Epithelial cell of proximal tubule (primary cell): ENCODE results near the gene EPHB1. TPM values are rescaled to one million over a fixed set of nuclear protein-coding genes. Genes with fewer than 3 reads are reported as not detected.
"Not testable (repeated sequence)": the region's sequence is repeated elsewhere in the genome, so short reads cannot be mapped to it uniquely, and the experiment has no call there.

ENCODE experiments used
- DNase-seq: peaks from one replicate; pipeline ENCODE4 v3.0.0-alpha.2; 2011; ENCODE audit warnings: low read depth
- H3K4me3 ChIP-seq: 2 replicates; pipeline ENCODE4 v1.5.1; 2011; ENCODE audit warnings: low read depth, mild to moderate bottlenecking, low read length
- total RNA-seq: library from RNA; depleted of rRNA; stranded (reverse); fragments of >200 nt; gene quantifications from 2 replicates; pipeline ENCODE4 v1.2.3, GENCODE V29; 2015
- TF ChIP-seq, protein P1 (sequence below): conservative IDR thresholded peaks from 2 replicates; pipeline ENCODE4 v1.5.1; 2012; ENCODE audit warnings: low read depth, mild to moderate bottlenecking, low read length

EPHB1 gene
- total RNA-seq, 1 donor from 2014 or later = 1.6 TPM

DNA sequence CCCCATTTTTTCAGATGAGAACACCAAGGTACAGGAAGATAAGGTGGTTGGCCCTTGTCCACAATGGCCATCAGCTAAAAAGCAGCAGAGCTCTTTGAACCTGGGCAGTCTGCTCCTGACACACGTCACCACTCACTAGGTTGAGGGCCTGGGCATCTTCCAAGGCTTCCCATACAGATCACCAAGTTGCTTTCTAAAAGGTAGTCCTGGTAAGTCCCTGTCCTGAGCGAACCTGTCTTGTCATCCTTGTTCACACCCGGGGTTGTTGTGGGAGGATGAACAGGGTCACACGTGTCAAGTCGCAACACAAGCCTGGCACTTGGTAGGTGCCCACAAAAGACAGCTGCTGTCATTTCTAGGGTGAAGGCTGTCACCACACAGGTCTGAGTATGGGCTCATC, 260.4 kb downstream of the EPHB1 start:
- no peak overlapping the region for H3K4me3 ChIP-seq
- DNase-seq = no peak
- TF ChIP-seq, protein P1, sequence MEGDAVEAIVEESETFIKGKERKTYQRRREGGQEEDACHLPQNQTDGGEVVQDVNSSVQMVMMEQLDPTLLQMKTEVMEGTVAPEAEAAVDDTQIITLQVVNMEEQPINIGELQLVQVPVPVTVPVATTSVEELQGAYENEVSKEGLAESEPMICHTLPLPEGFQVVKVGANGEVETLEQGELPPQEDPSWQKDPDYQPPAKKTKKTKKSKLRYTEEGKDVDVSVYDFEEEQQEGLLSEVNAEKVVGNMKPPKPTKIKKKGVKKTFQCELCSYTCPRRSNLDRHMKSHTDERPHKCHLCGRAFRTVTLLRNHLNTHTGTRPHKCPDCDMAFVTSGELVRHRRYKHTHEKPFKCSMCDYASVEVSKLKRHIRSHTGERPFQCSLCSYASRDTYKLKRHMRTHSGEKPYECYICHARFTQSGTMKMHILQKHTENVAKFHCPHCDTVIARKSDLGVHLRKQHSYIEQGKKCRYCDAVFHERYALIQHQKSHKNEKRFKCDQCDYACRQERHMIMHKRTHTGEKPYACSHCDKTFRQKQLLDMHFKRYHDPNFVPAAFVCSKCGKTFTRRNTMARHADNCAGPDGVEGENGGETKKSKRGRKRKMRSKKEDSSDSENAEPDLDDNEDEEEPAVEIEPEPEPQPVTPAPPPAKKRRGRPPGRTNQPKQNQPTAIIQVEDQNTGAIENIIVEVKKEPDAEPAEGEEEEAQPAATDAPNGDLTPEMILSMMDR = no peak

DNA sequence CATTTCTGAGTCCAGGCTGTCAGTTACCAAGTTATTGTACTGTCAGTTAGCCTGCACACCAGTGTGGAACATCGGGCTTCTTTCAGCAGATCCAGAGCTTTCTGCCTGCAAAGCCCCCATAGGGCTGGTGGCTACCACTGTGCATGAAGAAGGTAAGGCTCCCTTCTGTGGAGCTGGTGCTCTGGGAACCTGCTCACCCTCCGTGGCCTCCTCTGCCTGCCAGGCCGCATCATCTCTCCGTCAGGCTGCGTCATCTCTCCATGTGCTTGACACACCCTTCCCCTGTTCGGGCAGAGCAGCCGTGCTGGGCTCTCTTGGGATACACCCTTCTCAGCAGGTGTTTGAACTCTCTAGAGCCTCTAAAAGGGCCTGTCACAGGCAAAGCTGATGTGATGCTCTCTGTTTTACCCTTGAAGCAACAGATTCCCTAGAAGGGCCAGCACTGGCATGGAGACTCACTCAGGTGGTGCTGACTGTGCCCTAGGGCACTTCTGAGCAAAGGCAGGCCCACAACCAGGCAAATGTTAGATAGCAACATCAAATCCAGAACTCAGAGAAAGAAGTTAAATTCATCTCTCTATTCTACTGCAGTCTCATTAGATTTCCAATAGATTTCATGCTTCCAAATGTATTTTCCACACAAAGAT, 261.1 kb downstream of the EPHB1 start:
- TF ChIP-seq, protein P1 = no peak
- DNase-seq = no peak
- H3K4me3 ChIP-seq = no peak overlapping the region

DNA sequence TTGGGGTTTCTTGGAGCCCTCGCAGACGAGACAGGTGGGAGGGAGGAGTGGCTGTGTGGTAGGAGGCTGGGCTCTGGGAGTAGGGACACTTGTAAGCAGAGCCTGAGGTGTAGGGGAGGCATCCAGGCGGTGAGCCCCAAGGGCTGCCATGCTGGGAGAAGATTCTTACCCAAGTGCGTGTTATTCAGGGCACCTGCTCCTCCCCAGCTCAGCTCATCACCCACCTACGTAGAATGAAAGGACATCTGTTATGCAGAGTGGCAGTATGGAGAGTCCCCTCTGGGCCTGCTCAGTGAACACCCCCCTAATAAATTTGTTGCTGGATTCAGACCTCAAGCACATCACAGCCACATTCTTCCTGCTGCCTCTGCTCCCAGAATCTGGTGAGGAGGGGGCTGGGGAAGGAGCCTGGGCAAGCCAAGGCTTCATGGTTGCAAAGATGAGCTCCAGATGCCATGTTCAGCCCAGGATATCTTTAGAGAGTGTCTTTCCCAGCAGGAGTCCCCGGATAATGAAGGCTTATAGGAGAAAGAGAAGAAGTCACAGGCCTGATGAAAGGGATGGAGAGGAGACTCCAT, 261.8 kb downstream of the EPHB1 start:
- no peak overlapping the region for H3K4me3 ChIP-seq
- TF ChIP-seq, protein P1 = no peak
- no peak for DNase-seq

DNA sequence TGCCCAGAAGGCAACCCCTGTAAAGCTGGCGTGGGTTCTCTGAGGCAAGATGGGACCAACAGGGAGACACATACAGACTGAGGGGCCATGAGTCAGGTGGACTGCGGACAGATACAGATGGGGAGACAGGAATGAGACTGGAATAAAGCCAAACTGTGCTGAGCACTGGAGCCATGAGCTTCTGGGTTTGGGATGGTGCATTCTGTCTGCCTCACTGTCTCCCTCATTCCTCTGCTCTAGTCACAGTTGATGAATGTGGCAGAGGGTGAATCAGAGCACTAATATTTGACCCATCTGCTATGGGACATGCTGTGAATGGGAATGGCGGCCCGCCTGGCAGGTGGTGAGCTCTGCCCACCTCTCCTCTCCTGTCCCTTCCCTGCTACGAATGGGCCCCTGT, 262.9 kb downstream of the EPHB1 start:
- no peak for DNase-seq
- TF ChIP-seq, protein P1 = no peak
- H3K4me3 ChIP-seq = no peak overlapping the region

DNA sequence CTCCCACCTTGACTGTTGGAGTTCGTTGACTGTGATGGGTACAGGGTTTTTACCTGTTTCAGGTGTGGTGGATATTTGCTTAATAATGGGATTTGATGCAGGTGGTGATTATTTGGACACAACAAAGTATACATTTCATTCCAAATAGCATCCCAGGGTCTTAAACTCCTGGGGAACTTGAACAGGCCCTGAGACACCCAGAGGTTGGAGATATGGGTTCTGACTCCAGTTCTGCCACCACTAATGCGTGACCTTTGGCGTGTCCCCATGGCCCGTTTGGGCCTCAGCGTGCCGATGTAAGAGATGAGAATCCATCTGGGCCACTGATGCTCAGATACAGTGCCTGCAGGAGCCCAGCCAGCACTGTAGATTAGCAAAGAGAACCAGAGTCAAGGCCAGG, 264.5 kb downstream of the EPHB1 start:
- TF ChIP-seq, protein P1 = no peak
- DNase-seq = no peak
- H3K4me3 ChIP-seq = no peak overlapping the region

DNA sequence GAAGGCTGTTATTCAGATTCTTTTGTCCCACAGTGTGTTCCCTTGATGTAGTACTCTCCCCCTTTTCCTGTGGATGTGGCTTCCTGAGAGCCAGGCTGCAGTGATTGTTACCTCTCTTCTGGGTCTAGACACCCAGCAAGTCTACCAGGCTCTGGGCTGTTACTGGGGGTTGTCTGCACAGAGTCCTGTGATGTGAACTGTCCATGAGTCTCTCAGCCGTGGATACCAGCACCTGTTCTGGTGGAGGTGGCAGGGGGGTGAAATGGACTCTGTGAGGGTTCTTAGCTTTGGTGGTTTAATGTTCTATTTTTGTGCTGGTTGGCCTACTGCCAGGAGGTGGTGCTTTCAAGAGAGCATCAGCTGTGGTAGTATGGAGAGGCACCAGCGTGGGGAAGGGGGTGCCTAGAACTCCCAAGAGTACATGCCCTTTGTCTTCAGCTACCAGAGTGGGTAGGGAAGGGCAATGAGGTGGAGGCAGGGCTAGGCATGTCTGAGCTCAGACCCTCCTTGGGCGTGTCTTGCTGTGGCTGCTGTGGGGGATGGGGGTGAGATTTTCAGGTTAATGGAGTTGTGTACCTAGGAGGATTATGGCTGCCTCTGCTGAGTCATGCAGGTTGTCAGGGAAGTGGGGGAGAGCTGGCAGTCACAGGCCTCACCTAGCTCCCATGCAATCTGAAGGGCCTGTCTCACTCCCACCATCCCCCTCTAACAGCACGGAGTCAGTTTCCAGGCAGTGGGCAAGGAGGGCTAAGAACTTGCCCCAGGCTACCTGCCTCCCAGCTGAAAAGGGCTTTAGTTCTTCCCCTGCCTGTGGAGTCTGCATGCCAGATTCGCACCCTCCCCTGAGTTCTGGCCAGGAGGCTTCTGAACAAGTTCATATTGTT, 272.0 kb downstream of the EPHB1 start:
- not testable (repeated sequence) for H3K4me3 ChIP-seq, DNase-seq

DNA sequence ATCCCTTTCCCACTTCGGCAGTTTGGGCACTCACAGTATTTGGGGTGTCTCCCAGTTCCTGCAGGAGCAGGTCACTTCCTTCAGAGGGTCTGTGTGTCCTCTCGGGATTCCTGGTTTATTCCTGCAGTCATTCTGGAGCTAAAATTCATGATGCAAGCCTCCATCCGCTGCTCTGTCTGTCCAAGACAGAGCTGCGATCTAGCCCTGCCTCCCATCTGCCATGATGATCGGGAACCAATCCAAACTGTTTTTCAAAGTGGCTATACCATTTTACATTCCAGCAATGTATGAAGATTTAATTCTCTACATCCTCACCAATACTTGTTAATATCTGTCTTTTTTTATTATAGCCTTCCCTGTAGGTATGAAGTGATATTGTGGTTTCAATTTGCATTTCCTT, 273.0 kb downstream of the EPHB1 start:
- H3K4me3 ChIP-seq = no peak overlapping the region
- TF ChIP-seq, protein P1 = no peak
- DNase-seq = no peak
